Activated CD8-positive, alpha-beta memory T cell treated with anti-CD3 and anti-CD28 coated beads, Interleukin-2, amount 50 U/mL, for 48 hours (primary cell): ENCODE data around the gene WDR38.
A peak's percentile ranks its signal among the peaks of the same experiment; 100 is the strongest.

Experiments
- DNase-seq: peaks from one replicate; pipeline ENCODE4 v3.0.0-alpha.2; 2020

The WDR38 gene, protein sequence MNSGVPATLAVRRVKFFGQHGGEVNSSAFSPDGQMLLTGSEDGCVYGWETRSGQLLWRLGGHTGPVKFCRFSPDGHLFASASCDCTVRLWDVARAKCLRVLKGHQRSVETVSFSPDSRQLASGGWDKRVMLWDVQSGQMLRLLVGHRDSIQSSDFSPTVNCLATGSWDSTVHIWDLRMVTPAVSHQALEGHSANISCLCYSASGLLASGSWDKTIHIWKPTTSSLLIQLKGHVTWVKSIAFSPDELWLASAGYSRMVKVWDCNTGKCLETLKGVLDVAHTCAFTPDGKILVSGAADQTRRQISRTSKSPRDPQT

DNA sequence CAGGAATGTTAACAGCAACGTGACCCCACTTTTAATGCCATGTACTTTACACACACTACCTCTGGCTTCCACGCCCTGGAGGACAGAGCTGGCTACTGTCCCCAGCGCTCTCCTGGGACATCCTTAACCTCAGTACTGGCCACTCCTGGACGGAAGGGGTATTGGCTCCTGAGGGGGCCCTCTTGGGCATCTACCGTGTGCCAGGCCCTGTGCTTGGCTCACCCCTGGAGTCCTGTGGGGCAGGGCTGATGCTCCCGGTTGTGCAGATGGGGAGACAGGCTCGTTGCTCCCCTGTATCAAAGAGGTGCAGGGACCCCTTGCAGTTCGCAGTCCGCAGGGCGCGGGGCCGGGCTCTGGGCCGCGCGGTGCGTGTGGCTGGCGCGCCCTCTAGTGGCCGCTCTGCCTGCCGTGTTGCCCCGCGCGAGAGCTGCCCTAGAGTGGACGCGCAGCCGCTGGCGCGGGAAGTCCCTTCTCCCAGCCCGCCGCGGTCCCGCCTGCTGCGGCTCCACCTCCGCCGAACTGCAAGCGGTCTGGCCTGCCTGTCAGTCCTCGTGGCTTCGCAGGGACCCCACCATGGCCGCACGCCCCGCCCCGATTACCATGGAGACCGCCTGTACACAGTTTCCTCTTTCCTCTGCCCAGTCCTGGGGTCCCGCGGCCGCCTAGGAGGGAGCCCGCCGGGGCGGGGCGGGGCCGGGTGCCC lies at the start of gene WDR38:
WDR38 (plus strand) TSS at position 632 of the 703 bp plus-strand sequence. CDS start 72 bp downstream, outside the sequence.
- DNase-seq, result peak; percentile 94

DNA sequence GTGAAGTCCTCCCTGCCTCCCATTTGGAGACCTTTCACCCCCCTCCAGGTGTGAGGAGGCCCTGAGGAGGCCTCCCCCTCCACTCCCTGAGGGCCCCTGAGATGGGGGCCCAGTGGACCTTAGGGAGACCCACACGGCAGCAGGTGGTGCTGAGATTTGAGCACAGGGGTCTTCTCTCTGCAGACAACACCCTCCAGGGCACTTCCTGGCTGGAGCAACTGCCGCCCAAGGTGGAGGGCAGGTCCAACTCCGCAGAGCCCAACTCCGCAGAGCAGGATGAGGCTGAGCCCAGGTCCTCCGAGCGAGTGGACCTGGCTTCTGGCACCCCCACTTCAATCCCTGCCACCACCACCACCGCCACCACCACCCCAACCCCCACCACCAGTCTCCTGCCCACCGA lies 49.3 kb upstream of the WDR38 start:
- DNase-seq, result no peak

DNA sequence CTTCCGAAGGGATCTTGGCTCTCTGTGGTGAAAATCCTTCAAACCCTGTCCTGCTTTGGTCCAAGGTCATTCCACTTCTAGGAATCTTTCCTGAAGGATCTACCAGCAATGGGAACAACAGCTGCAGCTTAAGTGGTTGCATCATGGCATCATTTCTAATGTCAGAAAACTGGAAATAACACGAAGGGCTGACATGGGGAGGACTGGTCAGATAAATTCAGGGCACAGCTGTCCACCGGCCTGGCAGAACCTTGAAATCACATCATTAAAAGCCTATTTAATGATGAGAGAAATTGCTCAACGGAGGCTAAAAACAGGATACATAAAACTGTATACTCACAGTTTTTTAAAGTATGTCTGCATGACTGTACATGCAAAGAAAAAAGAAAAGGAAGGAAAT lies 48.1 kb upstream of the WDR38 start:
- DNase-seq, result no peak

DNA sequence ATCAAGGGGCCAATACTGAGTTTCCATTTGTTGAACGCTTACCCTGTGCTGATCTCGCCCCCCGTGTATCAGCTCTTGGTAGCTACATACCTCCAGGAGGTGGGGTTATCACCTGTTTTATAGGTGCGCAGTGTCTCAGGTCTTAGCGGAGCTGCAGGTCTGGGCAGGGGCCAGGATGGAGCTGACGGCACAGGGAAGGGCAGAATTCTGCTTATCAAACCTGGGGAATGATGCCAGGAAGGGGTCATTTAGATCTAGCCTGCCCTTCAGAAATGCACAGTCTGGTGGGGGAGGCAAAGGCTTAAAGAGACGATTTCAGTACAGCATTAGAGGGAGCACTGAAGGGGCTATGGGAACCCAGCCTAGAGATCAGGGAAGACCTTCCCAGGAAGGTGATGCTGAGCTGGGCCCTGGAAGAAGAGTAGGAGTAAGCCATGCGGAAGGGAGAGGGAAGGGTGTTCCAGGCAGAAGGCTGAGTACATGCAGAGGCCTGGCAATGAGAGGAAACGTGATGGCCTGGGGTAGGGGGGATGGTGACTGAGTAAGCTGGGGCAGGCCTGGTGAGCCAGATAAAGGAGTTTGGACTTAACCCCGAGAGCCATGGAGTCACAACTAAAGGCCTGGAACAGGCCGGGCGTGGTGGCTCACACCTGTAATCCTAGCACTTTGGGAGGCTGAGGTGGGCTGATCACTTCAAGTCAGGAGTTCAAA lies 44.9 kb upstream of the WDR38 start:
- no peak for DNase-seq

DNA sequence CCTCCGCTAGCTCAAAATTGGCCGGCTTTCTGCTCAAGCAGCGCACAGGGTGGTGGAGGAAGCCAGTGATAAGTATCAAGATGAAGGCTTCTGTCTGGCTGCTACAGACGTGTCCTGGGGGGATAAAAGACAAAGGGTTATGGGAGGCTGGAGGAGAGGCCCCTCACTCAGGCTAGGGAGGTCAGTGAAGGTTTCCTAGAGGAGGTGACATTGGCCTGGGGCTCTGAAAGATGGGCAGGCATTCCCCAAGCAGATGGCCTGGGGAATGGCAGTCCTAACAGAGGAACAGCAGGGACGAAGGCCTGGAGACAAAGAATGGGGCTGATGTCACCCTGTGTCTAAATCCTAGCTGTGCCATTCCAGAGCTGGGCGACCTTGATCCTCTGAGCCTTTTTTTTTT lies 44.0 kb upstream of the WDR38 start:
- DNase-seq, result no peak

DNA sequence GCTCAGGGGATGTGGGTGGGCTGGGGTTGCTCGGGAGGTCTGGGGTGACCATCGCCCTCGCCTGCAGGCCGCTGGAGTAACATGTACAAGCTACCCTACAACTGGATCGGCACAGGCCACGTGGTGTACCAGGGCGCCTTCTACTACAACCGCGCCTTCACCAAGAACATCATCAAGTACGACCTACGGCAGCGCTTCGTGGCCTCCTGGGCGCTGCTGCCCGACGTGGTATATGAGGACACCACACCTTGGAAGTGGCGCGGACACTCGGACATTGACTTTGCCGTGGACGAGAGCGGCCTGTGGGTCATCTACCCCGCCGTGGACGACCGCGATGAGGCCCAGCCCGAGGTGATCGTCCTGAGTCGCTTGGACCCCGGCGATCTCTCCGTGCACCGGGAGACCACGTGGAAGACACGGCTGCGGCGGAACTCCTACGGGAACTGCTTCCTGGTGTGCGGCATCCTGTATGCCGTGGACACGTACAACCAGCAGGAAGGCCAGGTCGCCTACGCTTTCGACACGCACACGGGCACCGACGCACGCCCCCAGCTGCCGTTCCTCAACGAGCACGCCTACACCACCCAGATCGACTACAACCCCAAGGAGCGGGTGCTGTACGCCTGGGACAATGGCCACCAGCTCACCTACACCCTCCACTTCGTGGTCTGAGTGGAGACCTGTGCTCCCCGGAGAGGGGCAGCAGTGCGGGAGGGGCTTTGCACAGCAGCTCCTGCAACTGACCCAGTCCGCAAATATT lies 43.3 kb upstream of the WDR38 start:
- DNase-seq, result no peak

DNA sequence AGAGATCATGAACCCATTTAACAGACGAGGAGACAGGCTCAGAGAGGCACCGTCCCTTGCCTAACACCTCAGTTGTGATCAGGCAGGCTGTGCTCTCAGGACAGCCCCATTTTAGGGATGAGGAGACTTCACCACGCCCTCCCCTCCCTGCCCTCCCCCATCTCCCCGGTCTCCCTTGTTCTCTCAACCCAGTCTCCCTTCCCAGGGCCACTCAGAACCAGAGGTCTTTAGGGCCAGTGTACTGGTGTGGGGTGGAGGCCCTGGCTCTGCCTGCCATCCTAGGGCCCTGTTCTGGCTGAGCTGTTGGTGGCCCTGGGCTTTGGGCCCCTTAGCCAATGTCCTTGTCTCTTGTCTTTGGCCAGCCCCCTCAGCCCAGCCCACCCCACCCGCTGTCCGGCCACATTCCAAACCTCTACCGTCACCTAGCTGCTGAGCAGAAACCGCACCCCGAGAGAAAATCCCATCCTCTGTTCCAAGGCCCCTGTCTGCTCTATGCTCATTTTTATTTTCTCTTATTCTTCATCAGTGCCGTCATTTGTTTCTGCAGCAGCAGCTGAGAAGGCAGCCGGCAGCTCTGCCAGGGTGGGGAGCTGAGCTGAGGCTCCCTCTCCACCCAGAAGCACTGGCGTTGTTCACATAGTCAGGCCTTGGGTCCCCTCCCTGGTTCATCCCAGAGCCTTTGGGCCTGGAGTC lies 42.5 kb upstream of the WDR38 start:
- no peak for DNase-seq

DNA sequence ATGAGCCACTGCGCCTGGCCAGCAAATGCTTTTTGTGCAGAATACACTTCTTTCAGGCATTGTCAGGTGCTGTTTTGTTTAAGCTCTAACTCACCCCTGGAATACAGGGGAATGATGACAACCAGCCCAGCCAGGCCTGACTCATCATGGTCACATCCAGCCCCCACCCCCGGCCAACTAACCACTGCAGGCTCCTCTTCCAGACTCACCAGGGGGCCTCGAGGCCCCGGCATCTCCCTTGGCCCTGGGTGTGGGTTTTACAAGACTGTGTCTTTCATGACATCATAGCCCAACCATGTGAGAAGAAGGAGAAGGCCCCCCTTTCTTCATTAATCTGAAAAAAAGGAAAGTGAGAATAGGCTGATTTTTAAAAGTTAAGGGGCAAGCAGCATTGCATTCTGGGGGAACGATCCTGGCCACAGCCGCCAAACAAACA lies 40.8 kb upstream of the WDR38 start:
- DNase-seq, result no peak

DNA sequence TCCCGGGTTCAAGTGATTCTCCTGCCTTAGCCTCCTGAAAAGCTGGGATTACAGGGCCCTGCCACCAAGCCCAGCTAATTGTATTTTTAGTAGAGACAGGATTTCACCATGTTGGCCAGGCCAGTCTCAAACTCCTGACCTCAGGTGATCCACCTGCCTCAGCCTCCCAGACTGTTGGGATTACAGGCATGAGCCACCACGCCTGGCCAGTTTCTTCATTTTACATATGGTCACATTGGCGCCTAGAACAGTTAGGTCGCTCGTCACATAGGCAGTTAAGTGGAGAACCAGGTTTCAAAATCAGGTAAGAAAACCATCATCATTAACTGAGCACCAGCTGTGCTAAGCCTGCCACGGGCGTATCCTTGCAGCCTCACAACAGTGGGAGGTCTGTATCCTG lies 40.2 kb upstream of the WDR38 start:
- no peak for DNase-seq

DNA sequence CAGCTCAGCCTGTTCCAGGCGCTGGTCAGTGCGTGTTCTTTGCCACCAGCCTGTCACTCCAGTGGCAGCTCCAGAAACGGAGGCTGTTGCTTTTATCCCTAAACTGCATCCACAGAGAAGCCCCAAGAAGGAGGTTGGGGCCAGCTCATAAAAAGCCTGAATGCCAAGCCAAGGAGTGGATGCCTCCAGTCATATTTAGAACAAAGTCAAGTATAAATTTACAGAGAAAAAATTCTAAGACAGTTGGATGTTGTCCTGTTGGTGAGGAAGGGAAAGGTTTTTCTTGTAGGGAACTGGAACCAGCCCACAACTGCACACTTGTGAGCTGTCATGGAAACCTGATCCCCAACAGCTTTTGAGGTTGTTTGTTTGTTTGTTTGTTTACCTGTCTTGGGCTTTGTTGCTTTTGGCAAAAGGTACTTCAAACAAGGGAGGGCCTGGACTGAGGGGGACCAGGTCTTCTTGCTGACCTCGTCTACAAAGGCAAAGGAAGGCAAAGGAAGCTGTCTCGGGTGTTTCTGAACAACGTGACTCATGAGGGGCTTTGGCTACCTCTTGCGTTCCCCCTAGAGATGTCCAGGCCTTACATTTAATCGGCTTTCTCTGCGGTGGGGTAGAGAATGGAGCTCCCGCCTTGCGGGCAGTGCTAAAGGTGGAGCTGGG lies 39.6 kb upstream of the WDR38 start:
- DNase-seq, result no peak

DNA sequence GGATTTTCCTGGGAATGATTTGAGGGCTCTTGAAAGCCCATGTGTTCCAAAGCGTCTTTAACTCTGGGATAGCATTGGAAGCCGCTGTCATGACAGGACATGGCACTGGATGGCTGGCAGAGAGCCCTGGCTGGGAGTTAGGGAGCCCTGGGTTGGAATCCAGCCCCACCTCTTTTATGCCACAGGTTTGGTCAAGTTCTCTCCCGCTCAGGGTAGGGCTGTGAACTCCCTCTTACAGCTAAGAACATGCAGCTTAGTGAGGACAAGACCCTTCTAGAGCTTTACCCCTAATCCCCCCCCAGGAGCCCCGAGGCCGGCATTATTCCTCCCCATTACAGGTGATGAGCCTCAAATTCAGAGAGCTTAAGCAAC lies 39.1 kb upstream of the WDR38 start:
- DNase-seq, result no peak

DNA sequence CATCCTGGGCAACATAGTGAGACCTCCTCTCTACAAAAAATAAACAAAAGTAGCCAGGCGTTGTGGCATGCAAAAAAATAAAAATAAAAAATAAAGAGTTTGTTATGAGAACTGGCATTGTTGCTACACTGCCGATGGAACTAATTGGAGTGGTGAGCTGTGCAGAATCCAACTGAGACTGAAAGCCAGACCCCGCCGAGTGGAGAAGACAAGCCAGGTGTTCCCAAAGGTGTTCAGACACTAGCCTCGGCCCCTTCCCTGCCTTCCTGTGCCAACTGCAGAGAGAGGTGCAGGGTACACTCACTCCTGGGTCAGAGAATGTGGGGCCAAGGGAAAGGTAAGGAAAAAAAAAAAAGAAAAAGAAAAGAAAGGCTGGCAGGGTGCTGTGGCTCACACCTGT lies 37.7 kb upstream of the WDR38 start:
- no peak for DNase-seq

DNA sequence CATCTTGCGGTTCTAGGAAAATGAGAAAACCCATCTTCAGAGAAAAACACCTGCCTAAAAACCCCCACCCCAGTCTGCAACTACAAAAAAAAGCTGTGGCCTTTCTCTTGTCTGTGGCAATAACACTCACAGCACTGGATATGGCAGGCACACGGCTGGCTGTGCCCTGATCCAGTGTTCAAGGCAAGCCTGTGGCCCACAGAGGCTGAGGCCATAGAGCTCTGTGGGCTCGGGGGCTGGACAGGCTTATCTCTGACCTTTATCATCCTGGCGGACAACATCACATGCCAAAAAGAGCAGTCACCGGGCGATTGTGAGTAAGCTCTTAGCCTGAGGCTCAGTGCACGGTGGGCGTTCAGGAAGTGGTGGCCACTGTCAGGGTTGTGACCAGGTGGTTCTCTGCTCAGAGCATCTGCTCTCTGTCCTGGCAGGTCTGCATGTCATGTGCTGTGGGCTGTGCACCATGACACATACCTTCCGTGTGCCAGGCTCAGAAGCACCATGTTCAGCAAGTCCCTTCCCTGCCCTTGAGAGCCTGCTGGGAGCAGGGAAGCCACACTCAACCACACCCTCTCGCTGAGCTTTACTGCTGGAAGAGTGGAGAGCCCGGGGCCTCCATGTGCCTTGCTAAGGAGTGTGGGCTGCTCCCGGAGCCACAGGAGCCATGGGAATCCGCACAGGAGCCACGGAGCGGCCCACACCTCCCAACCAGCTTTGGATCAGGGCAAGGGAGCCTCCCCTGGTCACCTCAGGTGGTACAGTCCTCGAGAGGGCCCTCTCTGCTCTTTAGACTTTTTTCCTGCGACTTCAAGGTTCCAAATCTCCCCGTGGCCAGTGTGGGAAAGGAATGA lies 34.6 kb upstream of the WDR38 start:
- no peak for DNase-seq

DNA sequence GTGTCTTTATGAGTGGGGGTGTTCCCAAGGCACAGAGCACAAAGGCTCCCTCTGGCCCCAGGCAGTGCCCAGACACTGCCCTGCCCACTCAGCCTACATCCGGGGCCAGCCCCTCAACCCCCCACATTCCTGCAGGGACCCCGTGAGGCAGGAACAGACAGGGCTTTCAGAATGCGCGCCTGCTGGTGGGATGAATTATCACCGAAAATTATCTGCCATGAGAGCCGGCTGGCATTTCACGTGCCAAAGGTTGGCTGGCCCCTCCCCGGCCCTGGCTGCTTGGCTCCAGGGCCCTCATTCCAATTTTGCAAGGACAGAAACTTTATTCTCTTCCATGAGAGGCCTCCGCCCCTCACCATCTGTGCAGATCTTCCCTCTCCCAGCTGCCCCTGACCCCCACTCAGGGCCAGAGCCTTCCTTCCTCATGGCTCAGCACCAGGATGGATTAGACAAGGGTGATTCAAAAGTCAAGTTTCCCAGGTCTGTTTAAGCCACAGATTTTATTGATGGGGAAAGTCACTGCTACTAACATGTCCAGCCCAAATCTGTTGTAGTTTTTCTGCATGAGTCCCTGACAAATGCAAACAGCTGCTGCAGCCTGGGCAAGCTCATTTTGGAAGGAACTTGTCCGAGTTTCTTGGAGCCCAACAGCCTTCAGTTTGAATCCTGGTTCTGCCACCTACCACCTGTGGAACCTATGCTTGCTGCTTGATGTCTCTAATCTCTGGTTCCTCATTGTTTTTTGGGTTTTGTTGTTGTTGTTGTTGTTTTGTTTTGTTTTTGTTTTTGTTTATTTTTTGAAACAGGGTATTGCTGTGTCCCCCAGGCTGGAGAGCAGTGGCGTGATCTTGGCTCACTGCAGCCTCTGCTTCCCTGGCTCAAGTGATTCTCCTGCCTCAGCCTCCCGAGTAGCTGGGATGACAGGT lies 32.3 kb upstream of the WDR38 start:
- DNase-seq, result no peak

DNA sequence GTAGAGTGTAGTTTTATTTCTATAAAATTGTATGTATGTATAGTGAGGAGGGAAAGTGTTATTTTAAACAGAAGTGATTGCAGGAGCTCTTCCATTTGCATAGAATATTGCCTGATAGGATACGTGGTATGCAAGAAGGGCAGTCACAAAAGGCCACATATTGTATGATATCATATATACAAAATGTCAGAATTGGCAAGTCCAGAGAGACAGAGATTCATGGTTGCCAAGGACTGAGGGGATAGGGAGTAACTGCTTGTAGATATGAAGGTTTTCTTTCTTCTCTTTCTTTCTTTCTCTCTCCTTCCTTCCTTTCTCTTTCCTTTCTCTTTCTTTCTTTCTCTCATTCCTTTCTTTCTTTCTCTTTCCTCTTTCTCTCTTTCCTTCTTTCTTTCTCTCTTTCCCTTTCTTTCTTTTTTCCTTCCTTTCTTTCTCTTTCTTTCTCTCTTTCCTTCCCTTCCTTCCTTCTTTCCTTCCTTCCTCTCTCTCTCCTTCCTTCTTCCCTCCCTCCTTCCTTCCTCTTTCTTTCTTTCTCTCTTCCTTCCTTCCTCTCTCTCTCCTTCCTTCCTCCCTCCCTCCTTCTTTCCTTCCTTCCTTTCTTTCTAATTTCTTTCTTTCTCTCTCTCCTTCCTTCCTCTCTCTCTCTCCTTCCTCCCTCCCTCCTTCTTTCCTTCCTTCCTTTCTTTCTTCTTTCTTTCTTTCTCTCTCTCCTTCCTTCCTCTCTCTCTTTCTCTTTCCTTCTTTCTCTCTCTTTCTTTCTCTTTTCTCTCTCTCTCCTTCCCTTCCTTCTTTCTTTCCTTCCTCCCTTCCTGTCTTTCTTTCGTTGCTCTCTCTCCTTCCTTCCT lies 24.5 kb upstream of the WDR38 start:
- DNase-seq, result no peak

DNA sequence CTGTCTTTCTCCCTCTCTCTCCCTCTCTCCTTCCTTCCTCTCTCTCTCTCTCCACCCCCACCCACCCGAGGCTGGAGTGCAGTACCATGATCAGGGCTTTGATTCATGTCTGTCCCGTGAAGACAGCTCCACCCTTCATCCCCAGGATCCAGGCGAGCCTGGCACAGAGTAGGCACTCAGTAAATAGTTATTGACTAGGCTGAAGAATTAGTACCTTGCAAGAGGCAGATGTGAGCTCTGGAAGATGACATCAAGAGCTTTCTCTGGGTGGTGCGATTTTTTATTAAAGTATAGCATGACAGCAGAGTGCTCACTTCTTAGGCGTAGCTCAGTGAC lies 24.0 kb upstream of the WDR38 start:
- no peak for DNase-seq

DNA sequence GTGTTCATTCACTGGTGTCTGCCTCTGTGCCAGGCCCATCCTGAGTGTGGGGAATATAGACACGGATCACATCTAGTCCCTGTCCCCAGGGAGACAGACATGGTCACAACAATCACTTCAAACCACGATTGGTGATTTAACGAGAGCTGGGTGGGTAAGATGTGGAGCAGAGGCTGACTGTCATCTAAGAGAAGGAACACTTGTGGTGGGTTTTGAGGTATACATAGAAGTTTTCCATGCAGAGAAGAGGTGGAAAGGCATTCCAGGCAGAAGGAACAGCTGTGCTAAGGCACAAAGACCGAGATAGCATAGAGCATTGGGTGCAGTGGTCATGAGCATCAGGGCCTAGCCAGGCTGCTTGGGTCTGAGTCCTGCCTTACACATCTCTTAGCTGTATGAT lies 22.7 kb upstream of the WDR38 start:
- no peak for DNase-seq

DNA sequence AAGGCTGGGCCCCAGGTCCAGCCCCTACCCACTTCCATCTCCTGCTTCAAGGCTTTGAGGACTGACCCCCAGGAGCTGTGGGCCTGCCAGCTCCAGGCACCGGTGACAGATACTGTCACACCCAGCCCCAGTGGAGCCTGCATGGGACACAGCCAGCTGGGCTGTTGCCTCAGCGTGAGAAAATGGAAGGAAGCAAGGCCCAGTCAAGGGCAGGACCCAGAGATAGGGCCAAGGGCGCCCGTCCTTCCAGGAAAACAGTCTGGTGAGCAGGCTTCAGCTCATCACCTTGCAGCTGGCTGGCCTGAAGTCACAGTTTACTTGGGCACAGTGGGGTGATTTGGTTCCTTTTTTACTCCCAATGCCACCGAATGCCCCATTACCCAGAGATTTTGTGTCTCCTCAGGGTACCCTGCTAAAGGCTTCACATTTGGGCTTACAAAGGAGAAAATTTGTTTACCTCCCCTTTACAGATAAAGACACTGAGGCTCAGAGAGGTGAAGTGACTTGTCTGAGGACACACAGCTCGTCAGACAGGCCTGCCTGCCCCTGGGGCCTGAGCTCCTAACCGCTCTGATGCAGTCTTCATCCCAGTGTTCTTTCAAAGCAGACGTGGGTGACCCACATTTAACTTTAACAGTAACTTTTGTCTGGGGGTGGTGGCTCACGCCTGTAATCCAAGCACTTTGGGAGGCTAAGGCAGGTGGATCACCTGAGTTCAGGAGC lies 21.5 kb upstream of the WDR38 start:
- no peak for DNase-seq
